CD1c-positive myeloid dendritic cell (primary cell): ENCODE results near the gene ATG2B.

Source experiments
- DNase-seq: peaks from one replicate; pipeline ENCODE4 v3.0.0-alpha.2; 2016; ENCODE audit errors: extremely low spot score

The ATG2B gene

DNA sequence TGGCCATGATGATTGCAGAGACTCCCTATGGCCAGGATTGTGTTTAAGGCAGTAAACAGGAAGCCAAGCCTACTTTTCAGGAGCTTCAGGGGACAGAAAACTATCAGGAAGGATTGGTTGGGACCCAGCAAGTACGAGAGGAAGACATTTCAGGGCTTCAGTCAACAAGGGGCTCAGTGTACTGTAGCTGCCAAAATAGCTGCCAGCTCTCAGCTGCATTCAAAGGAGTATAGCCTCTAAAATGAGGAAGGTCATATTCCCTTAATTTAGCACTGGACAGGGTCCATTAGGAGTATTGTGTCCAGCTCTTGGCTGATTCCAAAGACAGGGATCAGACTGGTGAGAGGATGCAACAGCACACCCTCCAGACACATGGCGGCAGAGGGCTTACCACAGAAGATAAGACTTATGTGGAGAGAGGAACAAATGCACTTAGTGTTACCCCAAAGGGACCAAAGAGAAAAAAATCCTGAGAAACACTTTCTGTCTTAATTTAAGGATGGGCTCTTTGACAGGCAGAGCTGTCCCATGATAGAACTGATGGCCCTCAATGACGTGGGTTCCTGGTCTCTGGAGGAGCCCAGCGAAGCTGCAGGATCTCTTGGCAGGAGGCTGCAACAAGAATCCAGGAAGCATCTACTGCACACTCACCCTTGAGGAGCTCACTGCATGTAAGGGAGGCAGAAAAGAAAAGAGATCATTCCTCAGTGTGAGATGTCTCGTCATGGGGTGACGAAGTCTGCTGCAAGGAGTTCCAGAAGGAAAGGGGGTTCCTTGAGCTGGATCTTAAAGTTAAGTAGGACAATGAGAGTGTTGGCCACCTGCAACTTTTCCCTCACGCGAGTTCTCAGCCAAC is 92.3 kb downstream of the ATG2B start:
- DNase-seq = no peak

GRCh38 chr14:96269359-96269710 is 93.8 kb downstream of the ATG2B start:
- no peak for DNase-seq

- no peak for DNase-seq
These were observed 94.4 kb downstream of the ATG2B start for GRCh38 chr14:96268431-96269358.

- no peak for DNase-seq
These were observed 95.2 kb downstream of the ATG2B start for GRCh38 chr14:96267916-96268315.

GRCh38 chr14:96267336-96267735 is 95.8 kb downstream of the ATG2B start:
- no peak for DNase-seq

DNA sequence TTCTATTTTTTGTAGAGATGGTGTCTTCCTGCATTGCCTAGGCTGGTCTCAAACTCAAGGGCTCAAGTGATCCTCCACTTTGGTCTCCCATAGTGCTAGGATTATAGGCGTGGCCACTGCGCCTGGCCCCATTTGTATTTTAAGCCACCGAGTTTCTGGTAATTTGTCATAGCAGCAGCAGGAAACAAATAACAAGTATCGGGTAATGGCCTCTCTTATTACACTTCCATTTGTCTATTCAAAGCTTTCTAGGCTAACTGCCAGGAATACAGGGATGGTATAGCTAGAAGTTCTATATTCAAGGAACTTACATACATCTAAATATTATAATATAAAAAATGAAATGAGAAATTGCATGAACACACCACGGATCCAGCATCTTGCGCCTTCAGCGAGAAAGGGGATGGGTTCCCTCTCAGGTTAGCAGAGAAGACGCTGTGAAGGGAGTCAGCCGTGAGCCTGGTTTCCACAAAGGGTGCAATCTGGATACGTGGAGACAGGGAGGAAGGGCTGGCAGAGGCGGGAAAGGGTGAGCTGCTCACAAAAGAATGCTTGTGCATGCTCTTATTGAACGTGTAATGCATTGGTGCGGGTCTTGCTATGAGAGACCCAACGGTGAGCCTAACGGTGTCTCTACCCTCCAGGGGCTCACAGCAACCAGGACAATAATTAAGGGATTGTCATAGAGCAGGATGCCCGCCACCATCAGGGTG is 97.6 kb downstream of the ATG2B start:
- DNase-seq = no peak

- DNase-seq = no peak
These were observed 98.3 kb downstream of the ATG2B start for GRCh38 chr14:96264853-96265252.

GRCh38 chr14:96264200-96264553 is 99.0 kb downstream of the ATG2B start:
- no peak for DNase-seq

GRCh38 chr14:96263347-96264199 is 99.6 kb downstream of the ATG2B start:
- no peak for DNase-seq

DNA sequence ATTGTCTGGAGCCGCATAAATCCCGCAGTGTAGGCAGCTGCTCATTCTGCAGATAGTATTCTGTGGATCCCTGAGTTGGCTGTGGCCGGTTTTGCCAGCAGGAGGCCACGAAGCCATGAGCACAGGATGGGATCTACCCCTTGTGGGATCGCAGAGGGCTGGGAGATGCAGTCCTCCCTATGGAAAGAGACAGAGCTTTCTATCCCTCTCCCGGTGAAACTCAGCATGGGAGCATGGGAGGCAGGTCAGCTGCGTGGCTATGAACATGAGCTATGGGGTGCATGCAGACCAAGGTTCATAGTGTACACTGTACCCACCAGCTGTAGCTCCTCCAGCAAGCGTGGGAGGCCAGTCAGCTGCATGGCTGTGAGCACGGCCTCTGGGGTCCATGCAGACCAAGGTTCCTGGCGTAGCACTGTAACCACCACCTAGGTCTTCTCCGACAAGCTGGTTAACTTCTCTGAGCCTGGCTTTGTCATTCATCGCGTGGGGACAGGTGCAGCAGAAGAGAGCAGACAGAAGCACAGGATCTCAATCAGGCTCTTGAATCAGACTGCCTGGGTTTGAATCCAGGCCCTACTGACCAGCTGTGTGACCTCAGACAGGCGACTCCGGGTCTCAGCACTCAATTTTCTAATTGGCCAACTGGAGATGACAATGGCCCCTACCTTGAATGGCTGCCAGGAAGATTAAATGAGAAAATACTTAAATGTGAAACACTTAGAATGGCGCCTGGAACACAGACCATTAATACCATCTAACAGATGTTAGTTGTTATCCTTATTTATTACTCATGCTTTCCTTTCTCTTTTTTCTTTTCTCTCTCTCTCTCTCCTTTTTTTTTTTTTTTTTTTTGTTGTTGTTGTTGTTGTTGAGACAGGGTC is 101.1 kb downstream of the ATG2B start:
- no peak for DNase-seq

GRCh38 chr14:96261053-96261452 is 102.1 kb downstream of the ATG2B start:
- DNase-seq = no peak

GRCh38 chr14:96260341-96260821 is 102.8 kb downstream of the ATG2B start:
- DNase-seq = no peak

- DNase-seq = no peak
These were observed 105.2 kb downstream of the ATG2B start for GRCh38 chr14:96257900-96258299.

DNA sequence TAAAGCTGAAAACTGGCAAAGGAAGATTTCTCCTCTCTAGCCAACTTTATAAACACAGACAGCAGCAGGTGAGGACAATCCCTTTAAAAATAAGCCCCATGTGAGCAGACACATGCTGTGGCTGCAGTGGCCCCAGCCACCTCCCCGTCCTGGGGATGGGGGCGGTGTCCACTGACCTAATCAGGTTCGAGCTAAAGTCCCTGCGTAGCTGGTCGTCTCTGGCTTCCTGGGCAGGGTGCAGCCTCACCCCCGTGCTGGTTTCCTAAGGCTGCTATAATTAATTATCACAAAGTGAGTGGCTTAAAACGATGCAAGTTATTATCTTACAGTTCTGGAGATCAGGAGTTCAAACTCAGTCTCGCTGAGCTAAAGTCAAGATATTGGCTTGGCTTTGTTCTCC is 106.1 kb downstream of the ATG2B start:
- DNase-seq = no peak

DNA sequence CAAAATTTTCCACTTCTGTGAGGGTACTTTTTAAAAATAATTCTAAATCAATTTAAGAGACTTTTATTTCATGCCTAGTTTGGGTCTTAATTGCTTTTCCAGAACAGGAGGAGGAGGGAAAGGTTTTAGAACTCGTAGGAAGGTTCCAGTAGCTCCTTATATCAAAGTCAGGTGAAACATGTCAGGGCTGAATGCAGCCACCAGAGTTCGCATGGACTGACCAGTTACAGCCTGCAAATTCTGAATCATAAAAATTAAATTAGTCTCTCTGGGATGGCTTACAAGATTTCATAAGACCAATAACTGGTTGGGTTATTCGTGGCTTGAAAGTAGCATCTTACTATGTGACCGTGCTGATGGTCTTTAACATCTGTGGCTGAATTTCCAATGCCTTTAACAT is 106.7 kb downstream of the ATG2B start:
- no peak for DNase-seq

GRCh38 chr14:96255501-96256366 is 107.4 kb downstream of the ATG2B start, which contains the start of gene BDKRB1:
Gene BDKRB1, plus strand, starts transcription at chr14:96256210. Its CDS starts 7,473 bp downstream, at chr14:96263683.
- no peak for DNase-seq

- DNase-seq = no peak
These were observed 108.5 kb downstream of the ATG2B start for GRCh38 chr14:96254687-96255086.

DNA sequence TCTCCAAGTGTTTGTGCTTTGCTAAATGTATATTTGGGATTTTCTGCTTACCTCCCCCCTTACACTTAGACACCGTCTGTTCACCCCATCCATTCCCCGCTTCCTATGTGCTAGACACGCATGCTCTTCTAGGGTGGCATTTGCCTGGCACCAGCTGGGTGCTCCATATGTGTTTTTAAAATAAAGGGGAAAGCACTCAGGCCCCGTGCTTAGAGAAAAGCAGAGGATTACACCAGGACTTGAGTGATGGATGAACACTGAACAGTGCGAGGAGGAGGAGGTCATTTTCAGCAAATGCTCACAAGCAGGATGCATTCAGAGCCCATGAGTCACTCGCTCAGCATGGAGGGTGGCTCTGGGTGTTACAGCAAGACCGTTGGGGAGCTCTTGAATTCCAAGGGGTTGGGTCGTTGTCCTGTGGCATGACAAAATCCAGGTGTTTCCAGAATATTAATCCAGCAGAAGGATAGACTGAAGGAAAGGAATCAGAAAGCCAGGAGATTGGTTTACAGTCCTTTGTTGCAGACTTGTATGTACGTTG is 110.1 kb downstream of the ATG2B start:
- no peak for DNase-seq
